Uterus (tissue), 4 donors: ENCODE data around the gene PLA2G15. TPM values are rescaled to one million over a fixed set of nuclear protein-coding genes. Genes with fewer than 3 reads are reported as not detected.

Source experiments
- DNase-seq, 2 donors: peaks; one replicate each; pipeline ENCODE4 v3.0.0-alpha.2; 2019 to 2020
- H3K27ac ChIP-seq, 2 donors: fragments of 200-600 bp; sonication (generic); 1 replicate in 1 of 2; 2 replicates in 1 of 2; pipeline ENCODE4 v1.5.1; 2016 to 2018
- H3K27me3 ChIP-seq, 2 donors: fragments of 200-600 bp; sonication (generic); one replicate each; pipeline ENCODE4 v1.5.1; 2018 to 2019; ENCODE audit warnings: control low read depth in 1 of 2
- H3K36me3 ChIP-seq, 2 donors: fragments of 200-600 bp; sonication (generic); one replicate each; pipeline ENCODE4 v1.5.1; 2019; ENCODE audit warnings: control low read depth in 1 of 2
- H3K4me1 ChIP-seq, 2 donors: fragments of 200-600 bp; sonication (generic); one replicate each; pipeline ENCODE4 v1.5.1; 2018 to 2019; ENCODE audit warnings: control low read depth in 1 of 2
- H3K4me3 ChIP-seq, 2 donors: fragments of 200-600 bp; sonication (generic); 1 replicate in 1 of 2; 2 replicates in 1 of 2; pipeline ENCODE4 v1.5.1; 2018 to 2019; ENCODE audit warnings: mild to moderate bottlenecking in 1 of 2
- H3K9me3 ChIP-seq, 2 donors: fragments of 200-600 bp; sonication (generic); one replicate each; pipeline ENCODE4 v1.5.1; 2019; ENCODE audit warnings: control low read depth in 1 of 2
- POLR2A ChIP-seq, 2 donors: fragments of 450-650 bp; IDR thresholded peaks; one replicate each; pipeline ENCODE4 v1.6.1; 2016; ENCODE audit warnings: antibody characterized with exemption in 2 of 2, mild to moderate bottlenecking in 1 of 2, moderate library complexity in 1 of 2
- intact Hi-C: fragments of 100-400 bp; cut with DNase I; formaldehyde crosslinking; loops from one replicate; pipeline ENCODE4 v1.15.1; 2023; ENCODE audit warnings: low total_unique reads
- total RNA-seq, 4 donors: library from RNA; depleted of rRNA in 3 of 4; stranded (reverse); fragments of >200 nt in 3 of 4; gene quantifications; one replicate each; pipeline versions ENCODE4 v1.1.0 to v1.2.4, GENCODE V29; 2014 to 2023
- TF ChIP-seq, protein P1 (sequence below), 4 experiments: fragments of 200-600 bp in 2 of 4; fragments of 450-650 bp in 2 of 4; sonication (generic) in 2 of 4; IDR thresholded peaks; one replicate each; pipeline ENCODE4 v1.5.1; 2016 to 2019; ENCODE audit warnings: antibody characterized with exemption in 4 of 4, mild to moderate bottlenecking in 2 of 4, moderate library complexity in 1 of 4
- donor health status: DM: yes; HTN: yes; CAD: no.

PLA2G15 gene
- total RNA-seq, 4 donors from 2014 or later = 0.51 to 22.3 (median 7.9) TPM

DNA sequence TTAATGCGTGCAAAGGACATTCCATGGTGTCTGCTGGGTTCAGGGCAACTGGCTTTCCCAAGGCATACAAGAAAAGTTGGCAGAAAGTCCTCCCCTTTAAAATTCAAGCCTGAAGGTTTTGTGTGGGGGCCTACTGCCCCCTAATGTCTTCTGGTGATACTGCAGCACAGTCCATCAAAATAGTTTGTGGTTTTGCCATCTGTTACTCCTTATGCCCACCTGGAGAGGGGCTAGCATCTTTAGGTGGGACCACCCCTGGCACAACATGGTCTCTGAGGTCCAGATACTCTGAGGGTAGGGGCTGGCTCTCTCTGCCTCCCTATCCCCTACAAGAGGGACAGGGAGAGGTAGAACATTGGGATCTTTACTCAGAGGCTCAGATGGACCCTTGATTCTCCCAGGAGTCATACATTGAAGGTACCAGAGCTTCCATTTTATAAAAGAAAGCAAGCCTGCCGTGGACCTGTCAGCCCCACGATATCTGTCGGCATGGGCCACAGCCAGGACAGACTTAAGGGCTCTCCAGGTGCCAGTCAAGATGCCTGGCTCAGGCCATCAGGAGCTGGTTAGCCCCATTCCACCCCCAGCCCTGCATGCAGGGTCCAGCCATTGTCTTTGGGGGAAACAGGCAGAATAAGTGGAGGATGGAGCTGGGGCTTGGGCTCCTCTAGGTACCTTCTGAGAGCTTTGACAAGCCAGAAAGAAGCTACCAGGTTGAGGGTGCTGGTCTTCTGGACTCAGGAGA lies 15.6 kb upstream of the PLA2G15 start:
- DNase-seq = peak; percentile 36 to 51
- Histone ChIP-seq H3K27ac (no peak overlapping the region), H3K4me3 (no peak overlapping the region), H3K36me3 (no peaks in the 10 kb centered on the region), H3K4me1 (no peaks in the 10 kb centered on the region), H3K27me3 (no peaks in the 10 kb centered on the region), H3K9me3 (no peaks in the 10 kb centered on the region)
- intact Hi-C loops = no loop called here
- TF ChIP-seq, protein P1, sequence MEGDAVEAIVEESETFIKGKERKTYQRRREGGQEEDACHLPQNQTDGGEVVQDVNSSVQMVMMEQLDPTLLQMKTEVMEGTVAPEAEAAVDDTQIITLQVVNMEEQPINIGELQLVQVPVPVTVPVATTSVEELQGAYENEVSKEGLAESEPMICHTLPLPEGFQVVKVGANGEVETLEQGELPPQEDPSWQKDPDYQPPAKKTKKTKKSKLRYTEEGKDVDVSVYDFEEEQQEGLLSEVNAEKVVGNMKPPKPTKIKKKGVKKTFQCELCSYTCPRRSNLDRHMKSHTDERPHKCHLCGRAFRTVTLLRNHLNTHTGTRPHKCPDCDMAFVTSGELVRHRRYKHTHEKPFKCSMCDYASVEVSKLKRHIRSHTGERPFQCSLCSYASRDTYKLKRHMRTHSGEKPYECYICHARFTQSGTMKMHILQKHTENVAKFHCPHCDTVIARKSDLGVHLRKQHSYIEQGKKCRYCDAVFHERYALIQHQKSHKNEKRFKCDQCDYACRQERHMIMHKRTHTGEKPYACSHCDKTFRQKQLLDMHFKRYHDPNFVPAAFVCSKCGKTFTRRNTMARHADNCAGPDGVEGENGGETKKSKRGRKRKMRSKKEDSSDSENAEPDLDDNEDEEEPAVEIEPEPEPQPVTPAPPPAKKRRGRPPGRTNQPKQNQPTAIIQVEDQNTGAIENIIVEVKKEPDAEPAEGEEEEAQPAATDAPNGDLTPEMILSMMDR (IDR thresholded peaks at IDR 0.05) = peak; percentile 76 to 88 (median 82)
- no peak for TF ChIP-seq POLR2A (IDR thresholded peaks at IDR 0.05)

DNA sequence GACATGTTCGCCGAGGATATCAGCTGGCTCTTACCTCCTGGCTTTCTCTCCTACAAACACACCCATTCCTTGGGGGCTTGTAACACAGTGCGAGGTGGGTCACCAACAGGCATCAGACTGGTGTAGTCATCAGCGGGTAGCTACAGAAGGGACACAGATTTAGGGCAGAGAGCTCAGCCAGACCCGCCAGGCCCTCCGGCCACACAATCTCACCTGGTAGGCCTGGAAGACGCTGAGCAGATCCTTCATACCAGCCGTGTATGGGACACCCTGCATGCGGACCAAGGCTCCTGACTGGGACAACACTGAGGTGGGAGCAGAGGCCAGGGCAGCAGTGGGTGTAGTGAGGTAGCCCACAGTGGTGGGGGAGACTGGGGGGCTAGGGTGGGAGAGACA lies 15.0 kb upstream of the PLA2G15 start:
- Histone ChIP-seq H3K36me3 (no peaks in the 10 kb centered on the region), H3K4me3 (no peak overlapping the region), H3K27ac (no peak overlapping the region), H3K9me3 (no peaks in the 10 kb centered on the region), H3K4me1 (no peaks in the 10 kb centered on the region), H3K27me3 (no peaks in the 10 kb centered on the region)
- no peak for DNase-seq
- intact Hi-C loops = no loop called here
- TF ChIP-seq, protein P1 (IDR thresholded peaks at IDR 0.05) = no peak
- TF ChIP-seq POLR2A (IDR thresholded peaks at IDR 0.05) = no peak

DNA sequence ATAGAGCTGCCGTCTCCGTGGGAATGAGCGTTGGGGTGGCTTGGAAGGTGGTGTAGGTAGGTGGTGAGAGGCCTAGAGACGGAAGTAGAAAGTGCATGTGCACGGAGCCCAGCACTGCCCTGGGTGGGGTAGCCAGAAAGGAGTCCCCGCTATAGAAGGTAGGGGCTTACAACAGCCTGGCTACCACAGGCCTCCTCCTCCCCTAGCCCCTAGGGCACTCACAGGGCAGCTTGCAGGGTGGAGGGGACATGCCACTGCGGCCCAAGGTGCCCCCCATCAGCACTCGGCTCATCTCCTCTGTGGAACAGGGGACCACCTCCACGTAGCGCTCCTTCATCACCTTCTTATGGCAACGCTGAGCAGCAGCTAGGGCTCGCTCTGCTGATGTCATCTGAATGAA lies 14.2 kb upstream of the PLA2G15 start:
- Histone ChIP-seq H3K27me3 (no peaks in the 10 kb centered on the region), H3K4me3 (no peak overlapping the region), H3K4me1 (peaks cover 0 to 2% of the 10 kb centered on the region in 2 donors), H3K36me3 (no peaks in the 10 kb centered on the region), H3K9me3 (no peaks in the 10 kb centered on the region), H3K27ac (no peak overlapping the region)
- no peak for DNase-seq
- TF ChIP-seq, protein P1 (IDR thresholded peaks at IDR 0.05) = no peak
- TF ChIP-seq POLR2A (IDR thresholded peaks at IDR 0.05) = no peak
- intact Hi-C loops = no loop called here

DNA sequence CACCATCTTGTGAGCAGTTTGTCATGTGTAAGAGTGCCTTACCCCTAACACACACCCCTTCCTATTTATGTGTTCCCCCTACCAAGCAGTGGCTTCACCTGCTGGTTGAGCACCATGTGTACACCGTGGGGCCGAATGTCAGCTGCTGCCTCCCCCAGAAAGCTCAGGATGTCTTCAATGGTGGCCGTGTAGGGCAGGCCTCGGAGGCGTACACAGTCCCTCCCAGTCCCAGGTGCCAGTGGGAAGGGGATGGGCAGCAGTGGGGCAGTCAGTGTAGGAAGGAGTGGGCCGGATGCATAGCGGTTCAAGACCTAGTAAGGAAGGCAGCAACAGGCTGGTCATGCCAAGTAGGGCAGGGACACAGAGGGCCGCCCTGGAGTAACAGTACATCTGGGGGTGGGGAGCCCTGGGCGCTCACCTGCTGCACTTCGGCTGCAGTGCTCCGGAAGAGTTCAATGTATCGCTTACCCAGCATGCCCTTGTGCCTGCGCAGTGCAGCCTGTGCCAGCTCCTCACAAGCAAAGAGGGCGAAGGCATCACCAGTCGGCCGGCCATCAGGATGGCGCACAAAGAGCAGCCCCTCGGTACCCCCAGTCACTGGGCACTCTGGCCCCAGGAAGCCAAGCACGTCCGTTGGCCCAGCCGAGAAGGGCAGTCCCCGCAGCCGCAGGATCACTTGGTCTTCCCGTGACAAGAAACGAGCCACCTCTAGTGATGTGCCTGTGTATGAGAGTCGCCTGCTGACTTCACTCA lies 13.6 kb upstream of the PLA2G15 start:
- H3K27me3 ChIP-seq = no peaks in the 10 kb centered on the region
- no peak overlapping the region for H3K27ac ChIP-seq
- H3K4me1 ChIP-seq = peaks cover 0 to 8% of the 10 kb centered on the region in 2 donors
- DNase-seq = no peak
- H3K9me3 ChIP-seq = no peaks in the 10 kb centered on the region
- TF ChIP-seq POLR2A (IDR thresholded peaks at IDR 0.05) = no peak
- TF ChIP-seq, protein P1 (IDR thresholded peaks at IDR 0.05) = no peak
- no peak overlapping the region for H3K4me3 ChIP-seq
- no peaks in the 10 kb centered on the region for H3K36me3 ChIP-seq
- intact Hi-C loops = no loop called here

DNA sequence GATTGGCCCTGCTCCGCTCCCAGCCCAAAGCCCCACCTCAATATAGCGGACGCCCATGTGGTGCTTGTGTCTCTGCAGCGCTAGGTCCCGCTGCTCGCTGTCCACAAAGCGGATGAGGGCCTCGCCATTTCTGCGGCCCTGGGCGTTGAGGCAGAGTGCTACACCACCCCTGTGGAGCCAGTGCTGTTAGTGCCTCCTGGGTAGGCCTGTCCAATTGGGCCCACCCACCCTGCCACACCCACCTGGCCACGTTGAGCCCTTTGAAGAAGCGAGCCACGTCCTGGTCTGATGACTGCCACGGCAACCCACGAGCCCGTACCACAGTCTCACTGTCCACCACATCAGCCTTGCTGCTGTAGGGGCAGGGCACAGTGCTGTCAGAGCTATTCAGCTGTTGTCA lies 12.8 kb upstream of the PLA2G15 start:
- Histone ChIP-seq H3K4me3 (no peak overlapping the region), H3K27ac (no peak overlapping the region), H3K9me3 (no peaks in the 10 kb centered on the region), H3K27me3 (no peaks in the 10 kb centered on the region), H3K4me1 (peaks cover 0 to 9% of the 10 kb centered on the region in 2 donors), H3K36me3 (no peaks in the 10 kb centered on the region)
- DNase-seq = no peak
- TF ChIP-seq POLR2A (IDR thresholded peaks at IDR 0.05) = no peak
- TF ChIP-seq, protein P1 (IDR thresholded peaks at IDR 0.05) = no peak
- intact Hi-C loops = no loop called here
